ENCODE measurements around the gene IFNGR2.

DNA sequence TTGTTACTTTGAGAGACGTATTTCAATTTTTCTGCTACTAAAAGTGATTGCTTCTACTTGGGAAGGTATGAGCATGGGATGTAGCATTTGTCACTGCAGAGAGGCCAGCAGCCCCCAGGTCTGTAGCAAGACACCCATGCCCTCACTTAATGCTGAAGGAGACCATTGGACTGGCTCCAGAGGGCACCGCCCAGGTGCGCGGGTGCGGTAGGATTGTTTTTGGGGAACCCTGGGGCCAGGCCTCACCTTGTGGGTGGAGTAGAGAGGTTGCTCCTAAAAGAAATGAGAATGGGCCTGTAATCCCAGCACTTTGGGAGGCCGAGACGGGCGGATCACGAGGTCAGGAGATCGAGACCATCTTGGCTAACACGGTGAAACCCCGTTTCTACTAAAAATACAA lies 30.6 kb upstream of the IFNGR2 start:
- TF ChIP-seq, protein P1, sequence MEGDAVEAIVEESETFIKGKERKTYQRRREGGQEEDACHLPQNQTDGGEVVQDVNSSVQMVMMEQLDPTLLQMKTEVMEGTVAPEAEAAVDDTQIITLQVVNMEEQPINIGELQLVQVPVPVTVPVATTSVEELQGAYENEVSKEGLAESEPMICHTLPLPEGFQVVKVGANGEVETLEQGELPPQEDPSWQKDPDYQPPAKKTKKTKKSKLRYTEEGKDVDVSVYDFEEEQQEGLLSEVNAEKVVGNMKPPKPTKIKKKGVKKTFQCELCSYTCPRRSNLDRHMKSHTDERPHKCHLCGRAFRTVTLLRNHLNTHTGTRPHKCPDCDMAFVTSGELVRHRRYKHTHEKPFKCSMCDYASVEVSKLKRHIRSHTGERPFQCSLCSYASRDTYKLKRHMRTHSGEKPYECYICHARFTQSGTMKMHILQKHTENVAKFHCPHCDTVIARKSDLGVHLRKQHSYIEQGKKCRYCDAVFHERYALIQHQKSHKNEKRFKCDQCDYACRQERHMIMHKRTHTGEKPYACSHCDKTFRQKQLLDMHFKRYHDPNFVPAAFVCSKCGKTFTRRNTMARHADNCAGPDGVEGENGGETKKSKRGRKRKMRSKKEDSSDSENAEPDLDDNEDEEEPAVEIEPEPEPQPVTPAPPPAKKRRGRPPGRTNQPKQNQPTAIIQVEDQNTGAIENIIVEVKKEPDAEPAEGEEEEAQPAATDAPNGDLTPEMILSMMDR (optimal IDR thresholded peaks at IDR 0.05 in 1 of 3, IDR thresholded peaks at IDR 0.05 in 1 of 3, conservative IDR thresholded peaks at IDR 0.05 in 1 of 3; ENCODE audit: extremely low read depth in 1 of 3, insufficient read depth in 2 of 3, low read length in 3 of 3), result no peak
- no peak for TF ChIP-seq EZH2 (IDR thresholded peaks at IDR 0.05; ENCODE audit: low read length)
